Adrenal gland (tissue), 5 donors: ENCODE data around the gene MRGPRD.

Experiments used
- POLR2A ChIP-seq, 2 donors: fragments of 450-650 bp; IDR thresholded peaks; one replicate each; pipeline ENCODE4 v1.6.1; 2017; ENCODE audit warnings: antibody characterized with exemption in 2 of 2, mild to moderate bottlenecking in 2 of 2, moderate library complexity in 1 of 2
- TF ChIP-seq, protein P1 (sequence below), 6 experiments: fragments of 450-650 bp in 4 of 6; fragments of 200-600 bp in 2 of 6; sonication (generic) in 1 of 6; IDR thresholded peaks; 1 replicate in 5 of 6; 2 replicates in 1 of 6; pipeline versions ENCODE4 v1.5.1 to v1.8.0; 2016 to 2021; ENCODE audit warnings: antibody characterized with exemption in 6 of 6, mild to moderate bottlenecking in 2 of 6, moderate library complexity in 1 of 6
- donor health status: DM: no; HTN: no; CAD: no.

DNA sequence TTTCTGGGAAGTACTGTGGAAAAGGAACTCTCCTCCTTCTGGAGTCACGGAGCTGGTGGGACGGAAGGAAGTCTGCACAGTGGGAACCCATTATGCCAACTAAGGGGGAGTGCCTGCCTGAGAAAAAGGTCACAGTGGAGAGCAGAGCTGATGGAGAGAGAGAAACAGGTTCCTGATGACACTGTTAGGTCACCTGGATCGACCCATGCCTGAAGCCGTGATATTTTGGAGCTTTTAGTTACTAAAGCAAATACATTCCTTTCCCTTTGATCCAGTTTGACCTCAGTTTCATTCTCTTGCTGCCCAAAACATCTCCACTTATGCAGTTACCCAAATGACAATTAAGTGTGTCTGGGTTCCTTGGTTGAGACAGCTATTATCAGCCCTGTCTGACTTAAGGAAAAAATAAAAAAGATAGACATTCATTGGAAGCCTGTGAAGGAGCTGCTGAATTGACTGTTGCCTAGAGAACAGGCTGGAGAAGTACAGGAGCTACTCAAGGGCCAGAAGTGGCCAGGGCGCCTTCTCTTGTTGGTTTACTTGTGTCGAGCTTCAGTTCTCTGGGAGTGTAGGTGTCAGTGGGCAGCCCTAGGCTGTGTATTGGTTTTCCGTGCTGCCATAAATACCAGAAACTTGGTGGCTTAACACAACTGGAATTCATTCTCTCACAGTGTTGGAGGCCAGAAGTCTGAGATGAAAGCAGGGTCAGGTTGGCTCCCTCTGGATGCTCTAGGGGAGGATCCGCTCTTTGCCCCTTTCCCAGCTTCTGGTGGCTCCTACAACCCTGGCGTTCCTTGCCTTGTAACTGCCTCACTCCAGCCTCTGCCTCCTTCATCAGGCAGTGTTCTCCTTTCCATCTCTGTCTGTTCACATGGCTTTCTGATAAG, 13.6 kb downstream of the MRGPRD start:
- TF ChIP-seq, protein P1, sequence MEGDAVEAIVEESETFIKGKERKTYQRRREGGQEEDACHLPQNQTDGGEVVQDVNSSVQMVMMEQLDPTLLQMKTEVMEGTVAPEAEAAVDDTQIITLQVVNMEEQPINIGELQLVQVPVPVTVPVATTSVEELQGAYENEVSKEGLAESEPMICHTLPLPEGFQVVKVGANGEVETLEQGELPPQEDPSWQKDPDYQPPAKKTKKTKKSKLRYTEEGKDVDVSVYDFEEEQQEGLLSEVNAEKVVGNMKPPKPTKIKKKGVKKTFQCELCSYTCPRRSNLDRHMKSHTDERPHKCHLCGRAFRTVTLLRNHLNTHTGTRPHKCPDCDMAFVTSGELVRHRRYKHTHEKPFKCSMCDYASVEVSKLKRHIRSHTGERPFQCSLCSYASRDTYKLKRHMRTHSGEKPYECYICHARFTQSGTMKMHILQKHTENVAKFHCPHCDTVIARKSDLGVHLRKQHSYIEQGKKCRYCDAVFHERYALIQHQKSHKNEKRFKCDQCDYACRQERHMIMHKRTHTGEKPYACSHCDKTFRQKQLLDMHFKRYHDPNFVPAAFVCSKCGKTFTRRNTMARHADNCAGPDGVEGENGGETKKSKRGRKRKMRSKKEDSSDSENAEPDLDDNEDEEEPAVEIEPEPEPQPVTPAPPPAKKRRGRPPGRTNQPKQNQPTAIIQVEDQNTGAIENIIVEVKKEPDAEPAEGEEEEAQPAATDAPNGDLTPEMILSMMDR (IDR thresholded peaks at IDR 0.05) = no peak
- no peak for TF ChIP-seq POLR2A (IDR thresholded peaks at IDR 0.05)
